ENCODE measurements around the gene TRPM3. TPM values are rescaled to one million over a fixed set of nuclear protein-coding genes. Genes with fewer than 3 reads are reported as not detected.

TRPM3 gene
- total RNA-seq, 3 donors from 2014 or later (not counting 1 experiment from before 2014, with no cell fraction given) = not detected

GRCh38 chr9:70773579-70773978 is 347.8 kb downstream of the TRPM3 start:
- Histone ChIP-seq H3K4me1 (ENCODE audit: control insufficient read depth, insufficient read depth, low read length) (no peaks in the 10 kb centered on the region), H3K9me3 (ENCODE audit: control insufficient read depth, insufficient read depth, low read length) (no peaks in the 10 kb centered on the region), H3K4me3 (ENCODE audit: low read length) (no peak overlapping the region), H3K27ac (ENCODE audit: low read length) (no peak overlapping the region), H3K36me3 (ENCODE audit: control insufficient read depth, insufficient read depth, low read length) (no peaks in the 10 kb centered on the region), H3K27me3 (ENCODE audit: control insufficient read depth, insufficient read depth, low read length) (no peaks in the 10 kb centered on the region)
- Mint-ChIP-seq H3K4me3 (no peak overlapping the region), H3K36me3 (no peaks in the 10 kb centered on the region), H3K9me3 (peaks cover 0 to 2% of the 10 kb centered on the region in 2 donors), H3K27ac (no peak overlapping the region), H3K27me3 (ENCODE audit: low read depth in 2 of 2) (peaks cover 5 to 7% of the 10 kb centered on the region in 2 donors), H3K4me1 (no peaks in the 10 kb centered on the region)
- ATAC-seq (no peak), DNase-seq (no peak)
- WGBS (ENCODE audit: insufficient coverage) = 98% methylated on average over 4 of the region's 5 CpGs
- intact Hi-C loops (cut with micrococcal nuclease) = no loop called here
- TF ChIP-seq CTCF (IDR thresholded peaks at IDR 0.05) = no peak

GRCh38 chr9:70772601-70773000 is 348.8 kb downstream of the TRPM3 start:
- no peaks in the 10 kb centered on the region for H3K4me1 Mint-ChIP-seq
- no peak overlapping the region for H3K27ac Mint-ChIP-seq
- intact Hi-C loops (cut with micrococcal nuclease) = no loop called here
- peaks cover 5 to 7% of the 10 kb centered on the region in 2 donors for H3K27me3 Mint-ChIP-seq (ENCODE audit: low read depth in 2 of 2)
- H3K36me3 ChIP-seq (ENCODE audit: control insufficient read depth, insufficient read depth, low read length) = no peaks in the 10 kb centered on the region
- H3K9me3 Mint-ChIP-seq = peaks cover 0 to 2% of the 10 kb centered on the region in 2 donors
- no peak overlapping the region for H3K4me3 ChIP-seq (ENCODE audit: low read length)
- no peak overlapping the region for H3K4me3 Mint-ChIP-seq
- no peaks in the 10 kb centered on the region for H3K36me3 Mint-ChIP-seq
- H3K4me1 ChIP-seq (ENCODE audit: control insufficient read depth, insufficient read depth, low read length) = no peaks in the 10 kb centered on the region
- no peak for TF ChIP-seq CTCF (IDR thresholded peaks at IDR 0.05)
- no peak for DNase-seq
- ATAC-seq = no peak
- H3K27ac ChIP-seq (ENCODE audit: low read length) = no peak overlapping the region
- no peaks in the 10 kb centered on the region for H3K27me3 ChIP-seq (ENCODE audit: control insufficient read depth, insufficient read depth, low read length)
- WGBS (ENCODE audit: insufficient coverage) = 66% methylated on average over 3 of the region's 3 CpGs
- H3K9me3 ChIP-seq (ENCODE audit: control insufficient read depth, insufficient read depth, low read length) = no peaks in the 10 kb centered on the region

- no peaks in the 10 kb centered on the region for H3K27me3 ChIP-seq (ENCODE audit: control insufficient read depth, insufficient read depth, low read length)
- no peaks in the 10 kb centered on the region for H3K9me3 Mint-ChIP-seq
- H3K27ac Mint-ChIP-seq = no peak overlapping the region
- no peaks in the 10 kb centered on the region for H3K36me3 Mint-ChIP-seq
- no peak overlapping the region for H3K4me3 ChIP-seq (ENCODE audit: low read length)
- no CpG with 5 or more reads among the region's 1 CpG for WGBS (ENCODE audit: insufficient coverage)
- no peak for DNase-seq
- no peaks in the 10 kb centered on the region for H3K4me1 Mint-ChIP-seq
- H3K27me3 Mint-ChIP-seq (ENCODE audit: low read depth in 2 of 2) = no peaks in the 10 kb centered on the region
- no peak overlapping the region for H3K27ac ChIP-seq (ENCODE audit: low read length)
- H3K9me3 ChIP-seq (ENCODE audit: control insufficient read depth, insufficient read depth, low read length) = no peaks in the 10 kb centered on the region
- intact Hi-C loops (cut with micrococcal nuclease) = no loop called here
- no peak for TF ChIP-seq CTCF (IDR thresholded peaks at IDR 0.05)
- ATAC-seq = no peak
- H3K4me3 Mint-ChIP-seq = no peak overlapping the region
- no peaks in the 10 kb centered on the region for H3K36me3 ChIP-seq (ENCODE audit: control insufficient read depth, insufficient read depth, low read length)
- no peaks in the 10 kb centered on the region for H3K4me1 ChIP-seq (ENCODE audit: control insufficient read depth, insufficient read depth, low read length)
Observed at GRCh38 chr9:70765946-70766345, 355.5 kb downstream of the TRPM3 start.

- 54% methylated on average over 8 of the region's 8 CpGs for WGBS (ENCODE audit: insufficient coverage)
- Mint-ChIP-seq H3K9me3 (peaks cover 3% of the 10 kb centered on the region in 2 donors), H3K4me3 (no peak overlapping the region), H3K27ac (no peak overlapping the region), H3K36me3 (no peaks in the 10 kb centered on the region), H3K27me3 (ENCODE audit: low read depth in 2 of 2) (no peaks in the 10 kb centered on the region), H3K4me1 (no peaks in the 10 kb centered on the region)
- Histone ChIP-seq H3K9me3 (ENCODE audit: control insufficient read depth, insufficient read depth, low read length) (no peaks in the 10 kb centered on the region), H3K36me3 (ENCODE audit: control insufficient read depth, insufficient read depth, low read length) (no peaks in the 10 kb centered on the region), H3K4me1 (ENCODE audit: control insufficient read depth, insufficient read depth, low read length) (no peaks in the 10 kb centered on the region), H3K4me3 (ENCODE audit: low read length) (no peak overlapping the region), H3K27ac (ENCODE audit: low read length) (no peak overlapping the region), H3K27me3 (ENCODE audit: control insufficient read depth, insufficient read depth, low read length) (no peaks in the 10 kb centered on the region)
- no peak for TF ChIP-seq CTCF (IDR thresholded peaks at IDR 0.05)
- no peak for DNase-seq
- ATAC-seq = no peak
- intact Hi-C loops (cut with micrococcal nuclease) = no loop called here
Observed at GRCh38 chr9:70761139-70761670, 360.2 kb downstream of the TRPM3 start.
